ENCODE data around the gene TNS4. TPM values are rescaled to one million over a fixed set of nuclear protein-coding genes. Genes with fewer than 3 reads are reported as not detected.

TNS4 gene
- total and polyA plus RNA-seq, 9 of the 15 experiments (the other 6 are each of a cell fraction or from before 2014, with no cell fraction given) = 0.04 to 0.73 (median 0.24) TPM; not detected in 1

DNA sequence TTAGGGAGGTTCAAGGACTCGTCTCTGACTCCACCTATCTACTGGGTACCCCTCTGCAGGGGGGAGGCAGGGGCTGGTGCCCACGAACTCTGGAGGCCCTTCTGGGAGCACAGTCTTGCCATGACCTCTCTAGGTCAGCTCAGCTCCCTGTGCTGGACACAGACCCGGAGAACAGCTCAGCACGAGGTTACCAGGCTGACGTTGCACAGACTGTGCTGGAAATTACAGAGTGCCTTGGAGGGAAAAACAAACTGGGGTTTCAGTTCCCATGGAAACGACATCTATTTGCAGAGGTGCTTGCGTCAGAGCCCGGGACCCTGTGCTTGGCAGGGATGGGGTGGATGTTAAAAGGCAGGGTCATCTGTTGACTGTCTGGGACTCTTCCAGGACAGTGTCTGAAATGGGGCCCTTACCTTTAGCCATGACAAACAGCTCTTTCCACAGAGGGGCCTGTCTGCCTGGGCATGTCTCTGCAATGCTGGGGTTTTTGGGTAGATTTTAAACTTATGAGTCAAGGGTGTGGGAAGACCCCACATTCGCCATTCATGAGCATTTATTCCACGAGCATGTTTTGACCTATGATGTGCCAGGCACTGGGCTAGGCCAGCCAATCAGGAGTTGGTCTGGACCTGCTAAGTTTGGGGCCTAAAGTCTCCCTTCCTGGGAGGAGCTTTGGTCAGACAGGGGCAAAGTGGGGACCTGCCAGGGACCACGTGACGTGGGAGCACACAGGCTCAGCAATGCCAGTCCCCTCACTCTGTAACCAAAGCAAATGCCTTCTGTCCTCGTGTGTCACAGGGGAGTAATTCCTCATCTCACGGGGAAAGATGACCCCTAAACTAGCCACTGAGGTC lies 41.4 kb upstream of the TNS4 start:
- Histone ChIP-seq H3K9me3 (replicated peaks; ENCODE audit: control insufficient read depth, insufficient read depth, low read depth, low read length) (no peaks in the 10 kb centered on the region), H2AFZ (ENCODE audit: low read depth, low read length) (no peak overlapping the region), H3K4me3 (no peak overlapping the region), H3K79me2 (ENCODE audit: control insufficient read depth, insufficient read depth, low read length) (no peaks in the 10 kb centered on the region), H4K20me1 (replicated peaks; ENCODE audit: control insufficient read depth, insufficient read depth, low read length) (no peaks in the 10 kb centered on the region), H3K36me3 (ENCODE audit: control insufficient read depth, insufficient read depth, low read length) (no peaks in the 10 kb centered on the region), H3K9me1 (ENCODE audit: control insufficient read depth, insufficient read depth, low read length) (peaks cover 4% of the 10 kb centered on the region), H3K27ac (ENCODE audit: extremely low read depth, low read depth, low read length) (no peak overlapping the region), H3K4me1 (replicated peaks in 1 of 2; ENCODE audit: control insufficient read depth in 2 of 2, insufficient read depth in 2 of 2, low read length in 2 of 2) (peaks cover 20 to 24% of the 10 kb centered on the region in 2 experiments), H3K9ac (ENCODE audit: insufficient read depth in 1 of 2, low read depth in 2 of 2, low read length in 2 of 2) (peak overlapping the region in 1 of 2 experiments; percentile 59; a peak in 1 of 4 replicates), H3K27me3 (ENCODE audit: control insufficient read depth in 2 of 2, insufficient read depth in 2 of 2, low read length in 2 of 2) (no peaks in the 10 kb centered on the region), H3K4me2 (ENCODE audit: insufficient read depth, low read length) (no peak overlapping the region)
- DNase-seq (ENCODE audit: extremely low read depth in 1 of 4, low spot score in 3 of 4) (no peak), ATAC-seq (peak; percentile 24; the same call in 2 of the 3 replicates), FAIRE-seq (no peak)
- no TSS peak for BruUV-seq (replicated peaks)
- WGBS (ENCODE audit: insufficient coverage, low coverage, missing lambda C conversion rate) = 40% methylated on average over 13 of the region's 14 CpGs
- POLR2A ChIA-PET = interaction anchor here (0.5 to 1.7 kb wide), 8 partner anchors 9 to 440 kb away, joined by 3 to 6 read pairs (median 4); partner anchors contain the start of gene CCR7
- CTCF ChIA-PET (ENCODE audit: low intra/inter-chr PET ratio) = no interaction called here
- intact Hi-C loops (cut with micrococcal nuclease) (no loop called here), in situ Hi-C loops (cut with MboI) (no loop called here)
- TF ChIP-seq, protein P1, sequence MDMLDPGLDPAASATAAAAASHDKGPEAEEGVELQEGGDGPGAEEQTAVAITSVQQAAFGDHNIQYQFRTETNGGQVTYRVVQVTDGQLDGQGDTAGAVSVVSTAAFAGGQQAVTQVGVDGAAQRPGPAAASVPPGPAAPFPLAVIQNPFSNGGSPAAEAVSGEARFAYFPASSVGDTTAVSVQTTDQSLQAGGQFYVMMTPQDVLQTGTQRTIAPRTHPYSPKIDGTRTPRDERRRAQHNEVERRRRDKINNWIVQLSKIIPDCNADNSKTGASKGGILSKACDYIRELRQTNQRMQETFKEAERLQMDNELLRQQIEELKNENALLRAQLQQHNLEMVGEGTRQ (CRISPR knock-in tag; IDR thresholded peaks at IDR 0.05) = peak; percentile 6; the same call in 1 of the 2 replicates
- TF ChIP-seq NFE2L1 (tag; IDR thresholded peaks at IDR 0.05; ENCODE audit: borderline replicate concordance, low read depth) (no peak), MTA3 (IDR thresholded peaks at IDR 0.05; ENCODE audit: borderline replicate concordance) (no peak)
- TF ChIP-seq, protein P2, sequence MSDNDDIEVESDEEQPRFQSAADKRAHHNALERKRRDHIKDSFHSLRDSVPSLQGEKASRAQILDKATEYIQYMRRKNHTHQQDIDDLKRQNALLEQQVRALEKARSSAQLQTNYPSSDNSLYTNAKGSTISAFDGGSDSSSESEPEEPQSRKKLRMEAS (CRISPR knock-in tag; IDR thresholded peaks at IDR 0.05) = no peak

Measured in K562 (cell line).